H9 (cell line): Measurements from ENCODE around the gene SH3BP2. TPM values are rescaled to one million over a fixed set of nuclear protein-coding genes. Genes with fewer than 3 reads are reported as not detected.

Source experiments
- DNase-seq: peaks from one replicate; pipeline ENCODE4 v3.0.0-alpha.2; 2017
- H2AFZ ChIP-seq: one replicate; pipeline ENCODE4 v1.6.1; 2013; ENCODE audit warnings: mild to moderate bottlenecking, low read length, control low read depth, moderate library complexity
- H2AK5ac ChIP-seq: 2 replicates; pipeline ENCODE4 v1.6.1; 2013; ENCODE audit warnings: low read length, control low read depth, mixed read lengths; ENCODE audit not compliant: insufficient read length
- H2BK120ac ChIP-seq: one replicate; pipeline ENCODE4 v1.6.1; 2013; ENCODE audit warnings: low read depth, mild to moderate bottlenecking, low read length, control low read depth, inconsistent platforms; ENCODE audit not compliant: poor library complexity, severe bottlenecking
- H2BK12ac ChIP-seq: 2 replicates; pipeline ENCODE4 v1.6.1; 2013; ENCODE audit warnings: low read length, control low read depth, mixed read lengths, low read depth; ENCODE audit not compliant: insufficient read length
- H2BK15ac ChIP-seq: 2 replicates; pipeline ENCODE4 v1.6.1; 2013; ENCODE audit warnings: low read depth, low read length, control low read depth
- H2BK20ac ChIP-seq: one replicate; pipeline ENCODE4 v1.6.1; 2013; ENCODE audit warnings: low read depth, mild to moderate bottlenecking, low read length, control low read depth, inconsistent platforms; ENCODE audit not compliant: poor library complexity, severe bottlenecking
- H2BK5ac ChIP-seq: 2 replicates; pipeline ENCODE4 v1.6.1; 2013; ENCODE audit warnings: low read length, control low read depth, mixed read lengths; ENCODE audit not compliant: insufficient read length
- H3K14ac ChIP-seq: 2 replicates; pipeline ENCODE4 v1.6.1; 2013; ENCODE audit warnings: low read length, control low read depth; ENCODE audit not compliant: insufficient read depth
- H3K18ac ChIP-seq: 2 replicates; pipeline ENCODE4 v1.6.1; 2013; ENCODE audit warnings: low read depth, mild to moderate bottlenecking, mixed read lengths, low read length, control low read depth; ENCODE audit not compliant: insufficient read length
- H3K23ac ChIP-seq: 2 replicates; pipeline ENCODE4 v1.6.1; 2013; ENCODE audit warnings: low read length, control low read depth, mixed read lengths, low read depth; ENCODE audit not compliant: insufficient read length
- H3K23me2 ChIP-seq: 2 replicates; pipeline ENCODE4 v1.6.1; 2013; ENCODE audit warnings: low read depth, mild to moderate bottlenecking, mixed read lengths, low read length, control low read depth; ENCODE audit not compliant: insufficient read length, poor library complexity, severe bottlenecking
- H3K27ac ChIP-seq: 2 replicates; pipeline ENCODE4 v1.5.1; 2013; ENCODE audit warnings: low read length, control low read depth, mixed read lengths, low read depth; ENCODE audit not compliant: insufficient read length
- H3K27me3 ChIP-seq: 2 replicates; pipeline ENCODE4 v1.6.1; 2013; ENCODE audit warnings: low read length, control low read depth, inconsistent platforms; ENCODE audit not compliant: insufficient read depth
- H3K4ac ChIP-seq: 2 replicates; pipeline ENCODE4 v1.6.1; 2013; ENCODE audit warnings: low read depth, mild to moderate bottlenecking, control low read depth, inconsistent platforms, low read length, moderate library complexity
- H3K4me1 ChIP-seq: 2 replicates; pipeline ENCODE4 v1.6.1; 2013; ENCODE audit warnings: low read length, control low read depth, inconsistent platforms; ENCODE audit not compliant: insufficient read depth
- H3K4me2 ChIP-seq: 2 replicates; pipeline ENCODE4 v1.6.1; 2013; ENCODE audit warnings: low read length, control low read depth, mixed read lengths; ENCODE audit not compliant: insufficient read length, insufficient read depth
- H3K56ac ChIP-seq: 2 replicates; pipeline ENCODE4 v1.6.1; 2013; ENCODE audit warnings: low read depth, mild to moderate bottlenecking, mixed read lengths, low read length, control low read depth; ENCODE audit not compliant: insufficient read length
- H3K79me1 ChIP-seq: 2 replicates; pipeline ENCODE4 v1.6.1; 2013; ENCODE audit warnings: low read depth, mild to moderate bottlenecking, moderate library complexity, low read length, control low read depth, inconsistent platforms; ENCODE audit not compliant: insufficient read depth, poor library complexity, severe bottlenecking
- H3K79me2 ChIP-seq: 2 replicates; pipeline ENCODE4 v1.6.1; 2013; ENCODE audit warnings: low read length, control low read depth, inconsistent platforms; ENCODE audit not compliant: insufficient read depth
- H3K9ac ChIP-seq: 2 replicates; pipeline ENCODE4 v1.6.1; 2013; ENCODE audit warnings: low read length, control low read depth, mixed read lengths; ENCODE audit not compliant: insufficient read length; ENCODE audit errors: extremely low read depth
- H3K9me3 ChIP-seq: one replicate; pipeline ENCODE4 v1.6.1; 2013; ENCODE audit warnings: low read depth, low read length, inconsistent platforms; ENCODE audit not compliant: control insufficient read depth
- H3T11ph ChIP-seq: one replicate; pipeline ENCODE4 v1.6.1; 2013; ENCODE audit warnings: mild to moderate bottlenecking, low read length, control low read depth, inconsistent platforms
- H4K20me1 ChIP-seq: one replicate; pipeline ENCODE4 v1.6.1; 2013; ENCODE audit not compliant: control insufficient read depth, insufficient read length, insufficient read depth
- H4K5ac ChIP-seq: 2 replicates; pipeline ENCODE4 v1.6.1; 2013; ENCODE audit warnings: low read depth, mild to moderate bottlenecking, mixed read lengths, low read length, control low read depth; ENCODE audit not compliant: insufficient read length
- H4K8ac ChIP-seq: replicated peaks from 2 replicates; pipeline ENCODE4 v1.6.1; 2013; ENCODE audit warnings: low read length, control low read depth, mixed read lengths, low read depth; ENCODE audit not compliant: insufficient read length
- H4K91ac ChIP-seq: 2 replicates; pipeline ENCODE4 v1.6.1; 2013; ENCODE audit warnings: low read depth, mild to moderate bottlenecking, moderate library complexity, mixed read lengths, low read length, control low read depth; ENCODE audit not compliant: insufficient read length
- H3K27ac Mint-ChIP-seq, 3 experiments: 2 replicates in 2 of 3; 3 replicates in 1 of 3; pipeline ENCODE4 v1.8.0; 2020 to 2021; ENCODE audit warnings: mixed read lengths in 3 of 3, mild to moderate bottlenecking in 1 of 3, moderate library complexity in 1 of 3
- H3K27me3 Mint-ChIP-seq: 2 replicates; pipeline ENCODE4 v1.8.0; 2021; ENCODE audit warnings: low read depth, mild to moderate bottlenecking, moderate library complexity, mixed read lengths
- H3K36me3 Mint-ChIP-seq, 3 experiments: 2 replicates in 2 of 3; 3 replicates in 1 of 3; pipeline ENCODE4 v1.8.0; 2020 to 2021; ENCODE audit warnings: low read depth in 3 of 3, mixed read lengths in 3 of 3; ENCODE audit not compliant: insufficient read depth in 1 of 3
- H3K4me1 Mint-ChIP-seq, 2 experiments: 2 replicates each; pipeline ENCODE4 v1.8.0; 2020; ENCODE audit warnings: mixed read lengths in 2 of 2
- H3K4me3 Mint-ChIP-seq, 2 experiments: 2 replicates in 1 of 2; 3 replicates in 1 of 2; pipeline ENCODE4 v1.8.0; 2020 to 2021; ENCODE audit warnings: mild to moderate bottlenecking in 2 of 2, mixed read lengths in 2 of 2, moderate library complexity in 1 of 2
- H3K9me3 Mint-ChIP-seq, 2 experiments: 2 replicates in 1 of 2; 3 replicates in 1 of 2; pipeline ENCODE4 v1.8.0; 2020; ENCODE audit warnings: mild to moderate bottlenecking in 2 of 2, mixed read lengths in 2 of 2, moderate library complexity in 1 of 2
- WGBS: extraction: QIAGEN DNeasy Blood & Tissue Kit; methylation state at CpG from one replicate; pipeline ENCODE4 v1.1.7; 2013; ENCODE audit warnings: missing lambda C conversion rate, low lambda C conversion rate, mixed read lengths; ENCODE audit not compliant: insufficient read length; ENCODE audit errors: extremely low coverage; 5-methylcytosine and 5-hydroxymethylcytosine counted together
- total RNA-seq: library from RNA; stranded (reverse); gene quantifications from 2 replicates; pipeline ENCODE4 v1.2.1, GENCODE V29; 2021
- TF ChIP-seq, protein P1 (sequence below): fragments of 200-600 bp; sonication (generic); conservative IDR thresholded peaks from 3 replicates; pipeline ENCODE4 v1.8.0; 2021; ENCODE audit warnings: antibody characterized with exemption, mild to moderate bottlenecking

The SH3BP2 gene
- total RNA-seq, 1 experiment from 2014 or later, result 37.6 TPM

GRCh38 chr4:2839060-2839459 is 46.2 kb downstream of the SH3BP2 start:
- no peak overlapping the region for H3K14ac ChIP-seq
- no peak overlapping the region for H2BK120ac ChIP-seq
- no peak overlapping the region for H3K23ac ChIP-seq
- peaks cover 22 to 26% of the 10 kb centered on the region in 2 experiments for H3K4me1 Mint-ChIP-seq
- no peak overlapping the region for H2BK12ac ChIP-seq
- H3K9ac ChIP-seq, result no peak overlapping the region
- no peak overlapping the region for H3K27ac ChIP-seq
- no peak overlapping the region for H3K18ac ChIP-seq
- no peaks in the 10 kb centered on the region for H3K27me3 ChIP-seq
- H3K23me2 ChIP-seq, result peaks cover 4% of the 10 kb centered on the region
- no peak overlapping the region for H3K56ac ChIP-seq
- H3K79me2 ChIP-seq, result no peaks in the 10 kb centered on the region
- H3K4me1 ChIP-seq, result no peaks in the 10 kb centered on the region; the same call in 1 of the 2 replicates
- H4K8ac ChIP-seq, result no peak overlapping the region
- peaks cover 2 to 11% (median 11%) of the 10 kb centered on the region in 3 experiments; a peak in 6 of 7 replicates for H3K36me3 Mint-ChIP-seq
- no CpG with 5 or more reads among the region's 3 CpGs for WGBS
- H3K79me1 ChIP-seq, result no peaks in the 10 kb centered on the region
- H2AK5ac ChIP-seq, result no peak overlapping the region
- no peak for DNase-seq
- H4K91ac ChIP-seq, result no peak overlapping the region
- no peak overlapping the region for H3T11ph ChIP-seq
- H2AFZ ChIP-seq, result no peak overlapping the region
- TF ChIP-seq, protein P1, sequence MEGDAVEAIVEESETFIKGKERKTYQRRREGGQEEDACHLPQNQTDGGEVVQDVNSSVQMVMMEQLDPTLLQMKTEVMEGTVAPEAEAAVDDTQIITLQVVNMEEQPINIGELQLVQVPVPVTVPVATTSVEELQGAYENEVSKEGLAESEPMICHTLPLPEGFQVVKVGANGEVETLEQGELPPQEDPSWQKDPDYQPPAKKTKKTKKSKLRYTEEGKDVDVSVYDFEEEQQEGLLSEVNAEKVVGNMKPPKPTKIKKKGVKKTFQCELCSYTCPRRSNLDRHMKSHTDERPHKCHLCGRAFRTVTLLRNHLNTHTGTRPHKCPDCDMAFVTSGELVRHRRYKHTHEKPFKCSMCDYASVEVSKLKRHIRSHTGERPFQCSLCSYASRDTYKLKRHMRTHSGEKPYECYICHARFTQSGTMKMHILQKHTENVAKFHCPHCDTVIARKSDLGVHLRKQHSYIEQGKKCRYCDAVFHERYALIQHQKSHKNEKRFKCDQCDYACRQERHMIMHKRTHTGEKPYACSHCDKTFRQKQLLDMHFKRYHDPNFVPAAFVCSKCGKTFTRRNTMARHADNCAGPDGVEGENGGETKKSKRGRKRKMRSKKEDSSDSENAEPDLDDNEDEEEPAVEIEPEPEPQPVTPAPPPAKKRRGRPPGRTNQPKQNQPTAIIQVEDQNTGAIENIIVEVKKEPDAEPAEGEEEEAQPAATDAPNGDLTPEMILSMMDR, result no peak
- no peak overlapping the region for H3K4me2 ChIP-seq
- no peaks in the 10 kb centered on the region for H3K9me3 ChIP-seq
- H4K20me1 ChIP-seq, result peaks cover 2% of the 10 kb centered on the region
- no peak overlapping the region for H3K27ac Mint-ChIP-seq
- H3K9me3 Mint-ChIP-seq, result peaks cover 5 to 8% of the 10 kb centered on the region in 2 experiments; a peak in 3 of 5 replicates
- no peak overlapping the region for H3K4me3 Mint-ChIP-seq
- no peak overlapping the region for H3K4ac ChIP-seq
- no peak overlapping the region for H2BK20ac ChIP-seq
- H2BK15ac ChIP-seq, result no peak overlapping the region
- no peaks in the 10 kb centered on the region for H3K27me3 Mint-ChIP-seq
- no peak overlapping the region for H4K5ac ChIP-seq
- H2BK5ac ChIP-seq, result no peak overlapping the region
